ENCODE data around the gene FKBP9. TPM values are rescaled to one million over a fixed set of nuclear protein-coding genes. Genes with fewer than 3 reads are reported as not detected.

FKBP9 gene
- polyA plus RNA-seq, 10 donors = 135 to 257 (median 167) TPM

GRCh38 chr7:33053721-33054120 lies 96.5 kb downstream of the FKBP9 start:
- DNase-seq = no peak

DNA sequence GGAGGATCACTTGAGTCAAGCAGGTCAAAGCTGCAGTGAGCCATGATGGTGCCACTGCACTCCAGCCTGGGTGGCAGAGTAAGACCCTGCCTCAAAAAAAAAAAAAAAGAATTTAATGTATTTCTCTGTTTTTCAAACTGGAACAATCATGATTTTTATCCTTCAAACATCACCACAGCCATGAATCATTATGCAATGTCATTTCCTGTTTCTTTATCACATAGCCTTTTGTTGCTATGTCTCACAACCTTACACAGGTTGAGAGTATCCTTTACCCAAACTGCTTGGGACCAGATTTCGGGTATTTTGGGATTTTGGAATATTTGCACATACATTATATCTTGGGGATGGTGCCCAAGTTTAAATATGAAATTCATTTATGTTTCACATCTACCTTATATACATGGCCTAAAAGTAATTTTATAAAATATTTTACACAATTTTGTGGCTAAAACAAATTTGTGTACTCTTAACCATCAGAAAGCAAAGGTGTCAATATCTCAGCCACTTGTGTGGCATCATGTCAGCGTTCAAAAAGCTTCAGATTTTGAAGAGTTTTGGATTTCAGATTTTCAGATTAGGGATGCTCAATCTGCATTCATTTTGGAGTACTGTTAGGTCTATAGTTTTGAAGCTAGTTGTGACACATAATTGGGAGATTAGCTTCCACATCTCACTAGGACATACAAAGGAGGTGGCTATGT lies 97.2 kb downstream of the FKBP9 start:
- no peak for DNase-seq

DNA sequence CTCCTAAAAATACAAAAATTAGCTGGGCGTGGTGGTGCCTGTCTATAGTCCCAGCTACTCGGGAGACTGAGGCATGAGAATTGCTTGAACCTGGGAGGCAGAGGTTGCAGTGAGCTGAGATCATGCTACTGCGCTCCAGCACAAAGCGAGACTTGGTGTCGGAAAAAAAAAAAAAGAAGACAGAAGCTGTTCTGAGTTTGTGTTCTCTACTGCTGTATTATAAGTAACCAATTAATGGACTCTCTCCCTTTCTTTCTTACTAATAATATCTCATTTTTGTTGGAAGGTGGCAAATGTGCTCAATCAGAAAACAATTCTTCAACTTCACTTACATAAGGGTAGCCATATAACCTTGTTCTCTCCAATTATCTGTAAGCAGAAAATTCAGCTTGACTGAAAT lies 97.9 kb downstream of the FKBP9 start:
- no peak for DNase-seq

Other genes with a start within 250 kb of the FKBP9 start
- gene KBTBD2, start 65.7 kb upstream of the FKBP9 start, polyA plus RNA-seq (ENCODE audit: insufficient read length in 10 of 10) = 10 to 100 TPM; 26.9 to 47.2 (median 40.1) TPM
- gene NT5C3A, start 105.3 kb downstream of the FKBP9 start, polyA plus RNA-seq (ENCODE audit: insufficient read length in 10 of 10) = 10 to 100 TPM; 17.9 to 46.1 (median 27.9) TPM
- gene RP9, start 152.0 kb downstream of the FKBP9 start, polyA plus RNA-seq (ENCODE audit: insufficient read length in 10 of 10) = 10 to 100 TPM; 19.5 to 30.1 (median 23.9) TPM
- 10 to 100 TPM; 13.5 to 26.9 (median 16.7) TPM for gene BBS9, start 172.1 kb downstream of the FKBP9 start, polyA plus RNA-seq (ENCODE audit: insufficient read length in 10 of 10)

All from muscle of back (tissue), 11 donors.